Daoy (cell line): ENCODE data around the gene OOSP4B. TPM values are rescaled to one million over a fixed set of nuclear protein-coding genes. Genes with fewer than 3 reads are reported as not detected.
"Not testable (repeated sequence)": the region's sequence is repeated elsewhere in the genome, so short reads cannot be mapped to it uniquely, and the experiment has no call there.

Experiments used
- DNase-seq: peaks from one replicate; pipeline ENCODE4 v3.0.0-alpha.2; 2015; ENCODE audit warnings: low read depth
- total RNA-seq: library from RNA; depleted of rRNA; stranded (reverse); fragments of >200 nt; shearing (Covaris generic); gene quantifications from 2 replicates; pipeline ENCODE4 v1.2.3, GENCODE V29; 2014; rRNA removed

OOSP4B gene
- total RNA-seq, 1 experiment from 2014 or later = not detected

- DNase-seq = no peak
Measured at GRCh38 chr11:60059521-60060240, 42.7 kb downstream of the OOSP4B start.

- DNase-seq = no peak
Measured at GRCh38 chr11:60064111-60064510, 47.1 kb downstream of the OOSP4B start.

DNA sequence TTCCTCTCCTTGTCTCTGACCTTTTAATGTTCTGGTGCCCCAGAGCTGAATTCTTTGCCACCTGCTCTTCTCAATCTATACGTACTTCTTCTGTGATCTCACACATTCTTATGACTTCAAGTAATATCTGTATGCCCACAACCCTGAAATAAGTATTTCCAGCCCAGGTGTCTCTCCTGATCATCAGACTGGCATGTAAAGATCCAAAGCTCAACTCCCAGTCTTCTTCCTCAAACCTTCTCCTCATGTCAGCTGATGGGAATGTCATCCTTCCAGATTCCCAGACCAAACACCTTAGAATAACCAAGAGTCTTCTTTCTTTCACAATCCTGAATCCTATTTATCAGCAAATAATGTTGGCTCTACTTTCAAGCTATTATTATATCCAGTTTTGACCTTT, 48.8 kb downstream of the OOSP4B start:
- no peak for DNase-seq

GRCh38 chr11:60069450-60069849, 52.5 kb downstream of the OOSP4B start:
- DNase-seq = no peak

GRCh38 chr11:60071644-60072043, 54.7 kb downstream of the OOSP4B start:
- not testable (repeated sequence) for DNase-seq

- no peak for DNase-seq
Measured at GRCh38 chr11:60077216-60077817, 60.3 kb downstream of the OOSP4B start.

DNA sequence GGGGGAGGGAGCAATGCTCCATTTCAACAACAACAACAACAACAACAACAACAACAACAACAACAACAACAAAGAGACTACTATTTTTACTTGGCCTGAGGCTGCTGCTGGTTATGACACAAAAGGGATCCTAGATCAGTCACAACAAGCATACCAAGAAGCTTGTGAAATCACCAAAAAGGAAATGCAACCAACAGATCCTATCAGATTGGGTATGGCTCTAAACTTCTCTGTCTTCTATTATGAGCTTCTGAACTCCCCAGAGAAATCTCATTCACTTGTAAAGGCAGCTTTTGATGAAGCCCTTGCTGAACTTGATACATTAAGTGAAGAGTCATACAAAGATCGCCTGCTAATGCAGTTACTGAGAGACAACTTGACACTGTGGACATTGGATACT, 61.0 kb downstream of the OOSP4B start:
- no peak for DNase-seq

- no peak for DNase-seq
Measured at GRCh38 chr11:60078745-60079144, 61.8 kb downstream of the OOSP4B start.

- no peak for DNase-seq
Measured at GRCh38 chr11:60080535-60080934, 63.6 kb downstream of the OOSP4B start.

Other genes starting within 250 kb of the OOSP4B start
- gene MRPL16, start 206.4 kb upstream of the OOSP4B start, total RNA-seq = 55.0 and 66.6 TPM in 2 replicates
- gene CBLIF, start 171.7 kb upstream of the OOSP4B start, total RNA-seq = not detected in 2 replicates
- not detected in 2 replicates for gene TCN1, start 150.7 kb upstream of the OOSP4B start, total RNA-seq
- gene OOSP3, start 138.4 kb upstream of the OOSP4B start, total RNA-seq = not detected in 2 replicates
- gene OOSP1, start 78.7 kb upstream of the OOSP4B start, total RNA-seq = not detected in 2 replicates
- gene OOSP4A, start 53.1 kb upstream of the OOSP4B start, total RNA-seq = not detected in 2 replicates
- gene OOSP2, start 23.2 kb downstream of the OOSP4B start, total RNA-seq = not detected in 2 replicates
- gene MS4A3, start 39.5 kb downstream of the OOSP4B start, total RNA-seq = not detected in 2 replicates
- not detected in 2 replicates for gene MS4A2, start 71.5 kb downstream of the OOSP4B start, total RNA-seq
- not detected in 2 replicates for gene MS4A6A, start 165.9 kb downstream of the OOSP4B start, total RNA-seq
- gene MS4A4E, start 226.0 kb downstream of the OOSP4B start, total RNA-seq = not detected in 2 replicates